ENCODE data around the gene CDC45. TPM values are rescaled to one million over a fixed set of nuclear protein-coding genes. Genes with fewer than 3 reads are reported as not detected.

The CDC45 gene, protein sequence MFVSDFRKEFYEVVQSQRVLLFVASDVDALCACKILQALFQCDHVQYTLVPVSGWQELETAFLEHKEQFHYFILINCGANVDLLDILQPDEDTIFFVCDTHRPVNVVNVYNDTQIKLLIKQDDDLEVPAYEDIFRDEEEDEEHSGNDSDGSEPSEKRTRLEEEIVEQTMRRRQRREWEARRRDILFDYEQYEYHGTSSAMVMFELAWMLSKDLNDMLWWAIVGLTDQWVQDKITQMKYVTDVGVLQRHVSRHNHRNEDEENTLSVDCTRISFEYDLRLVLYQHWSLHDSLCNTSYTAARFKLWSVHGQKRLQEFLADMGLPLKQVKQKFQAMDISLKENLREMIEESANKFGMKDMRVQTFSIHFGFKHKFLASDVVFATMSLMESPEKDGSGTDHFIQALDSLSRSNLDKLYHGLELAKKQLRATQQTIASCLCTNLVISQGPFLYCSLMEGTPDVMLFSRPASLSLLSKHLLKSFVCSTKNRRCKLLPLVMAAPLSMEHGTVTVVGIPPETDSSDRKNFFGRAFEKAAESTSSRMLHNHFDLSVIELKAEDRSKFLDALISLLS
- total RNA-seq: 3.9 and 4.1 TPM in 2 replicates

- peaks cover 14% of the 10 kb centered on the region for H3K36me3 Mint-ChIP-seq (ENCODE audit: low read depth)
- ATAC-seq (ENCODE audit: low read depth): peak; percentile 93
- CTCF ChIA-PET: interaction anchor here (2.9 to 3.1 kb wide), 2 partner anchors 150 to 300 kb away, joined by 17 to 21 read pairs; partner anchors contain the start of gene SLC25A1
- POLR2A ChIA-PET: interaction anchor here (0.6 to 2.6 kb wide), 12 partner anchors 32 to 1455 kb away, joined by 3 to 18 read pairs (median 4); partner anchors contain the start of genes C22orf39, DGCR2, ESS2 and HIRA
- TF ChIP-seq CTCF (IDR thresholded peaks at IDR 0.05): no peak
- peak within 1 kb of the TSS; percentile 98 for H3K27ac Mint-ChIP-seq
- intact Hi-C loops (cut with micrococcal nuclease): loop anchor here (1.0 to 5.0 kb wide), 10 partner anchors 32 to 357 kb away; partner anchors contain the start of genes C22orf39, CLTCL1, DGCR2 and ESS2
- DNase-seq: peak; percentile 79
- H3K4me3 Mint-ChIP-seq: peak within 1 kb of the TSS; percentile 93
- no peaks in the 10 kb centered on the region for H3K27me3 Mint-ChIP-seq
- H3K9me3 Mint-ChIP-seq: no peaks in the 10 kb centered on the region
- H3K4me1 Mint-ChIP-seq: peaks cover 26% of the 10 kb centered on the region
These were observed at the start of gene CDC45 for GRCh38 chr22:19479355-19480172. TSS of gene CDC45 (plus strand) at chr22:19479920. CDS start at chr22:19479969, 49 bp downstream.

DNA sequence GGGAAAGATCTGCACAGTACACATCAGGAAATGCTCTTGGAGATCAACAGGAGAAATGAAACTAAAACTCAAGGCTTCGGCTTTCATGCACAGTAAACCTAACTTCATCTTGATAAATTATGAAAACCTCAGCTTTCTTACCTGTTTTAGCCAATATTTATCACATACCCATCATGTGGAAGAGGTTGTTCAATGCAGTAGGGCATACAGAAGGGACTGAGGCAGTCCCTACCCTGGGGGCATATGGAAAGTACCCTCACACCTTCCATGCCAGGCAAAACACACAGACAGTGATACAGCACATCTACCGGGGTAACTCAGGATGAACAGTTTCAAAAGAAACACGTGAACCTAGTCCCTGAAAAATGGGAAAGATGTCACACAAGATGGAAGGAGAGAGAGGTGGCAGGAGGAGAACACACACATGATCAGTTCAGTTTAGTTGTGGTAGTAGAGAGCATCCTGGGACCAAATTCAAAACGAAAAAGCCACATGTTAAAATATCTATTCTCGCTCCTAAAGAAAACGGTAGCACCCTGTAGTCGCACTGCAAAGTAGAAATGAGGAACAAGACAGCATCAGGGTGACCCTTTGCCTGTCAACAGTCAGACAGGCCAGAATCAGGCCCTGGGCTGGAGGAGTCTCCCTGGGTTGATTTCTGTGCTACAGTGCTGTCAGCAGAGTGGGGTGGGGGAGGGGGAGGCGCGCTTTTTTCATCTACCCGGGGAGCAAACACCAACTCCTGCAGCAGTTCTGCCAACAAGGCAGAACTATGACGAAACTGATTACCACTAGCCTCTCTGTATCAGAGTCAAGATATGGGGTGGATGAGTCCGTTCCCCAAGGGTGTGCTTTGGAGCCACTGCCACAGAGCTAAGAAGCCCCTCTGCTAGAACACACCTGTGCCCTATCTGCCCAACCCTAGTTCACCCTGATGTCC is 49.5 kb upstream of the CDC45 start:
- Mint-ChIP-seq H3K27ac (peak overlapping the region; percentile 57), H3K9me3 (no peaks in the 10 kb centered on the region), H3K4me1 (peaks cover 59% of the 10 kb centered on the region), H3K36me3 (ENCODE audit: low read depth) (peaks cover 14% of the 10 kb centered on the region), H3K27me3 (no peaks in the 10 kb centered on the region), H3K4me3 (peak overlapping the region; percentile 90)
- intact Hi-C loops (cut with micrococcal nuclease): loop anchor here (5.0 kb wide), 2 partner anchors 202 to 702 kb away; partner anchors contain the start of gene ZDHHC8
- no peak for ATAC-seq (ENCODE audit: low read depth)
- ChIA-PET POLR2A (interaction anchor here (0.7 to 2.3 kb wide), 3 partner anchors 11 to 256 kb away, joined by 3 to 12 read pairs (median 5); partner anchors contain the start of genes CDC45 and UFD1), CTCF (no interaction called here)
- no peak for DNase-seq
- no peak for TF ChIP-seq CTCF (IDR thresholded peaks at IDR 0.05)

DNA sequence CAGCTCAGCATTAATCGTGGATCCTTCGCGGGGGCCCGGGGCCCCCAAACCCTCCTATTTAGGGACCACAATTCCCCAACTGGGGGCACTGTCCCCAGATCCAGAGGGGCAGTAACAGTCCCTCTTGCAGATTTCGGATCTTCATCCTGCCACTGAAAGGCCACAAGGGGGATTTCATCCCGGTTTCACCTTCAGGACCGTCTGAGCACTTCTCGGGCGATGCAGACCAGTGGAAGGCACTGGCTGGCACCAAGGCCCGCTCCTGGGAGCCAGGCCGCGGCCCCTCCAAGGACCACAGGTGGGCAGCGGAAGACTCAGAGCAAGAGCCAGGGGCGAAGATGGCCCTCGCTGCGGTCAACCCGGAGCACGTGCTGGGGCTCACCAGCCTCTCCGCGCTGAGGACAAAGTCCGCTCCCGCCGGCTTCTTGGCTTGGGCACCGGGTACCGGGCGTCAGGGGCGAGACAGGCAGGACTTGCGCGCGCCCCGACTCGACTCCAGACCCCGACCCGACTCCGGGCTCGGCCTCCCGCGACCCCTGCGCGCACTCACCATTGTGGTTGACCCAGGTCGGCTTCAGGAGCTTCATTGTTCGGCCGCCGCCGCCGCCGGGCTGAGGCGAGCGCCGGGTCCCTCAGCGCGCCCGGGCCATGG is 48.7 kb upstream of the CDC45 start:
- TF ChIP-seq CTCF (IDR thresholded peaks at IDR 0.05): no peak
- Mint-ChIP-seq H3K27ac (peak overlapping the region; percentile 57), H3K4me1 (peaks cover 64% of the 10 kb centered on the region), H3K27me3 (no peaks in the 10 kb centered on the region), H3K4me3 (peak overlapping the region; percentile 90), H3K9me3 (no peaks in the 10 kb centered on the region), H3K36me3 (ENCODE audit: low read depth) (peaks cover 20% of the 10 kb centered on the region)
- CTCF ChIA-PET: no interaction called here
- DNase-seq (peak; percentile 34), ATAC-seq (ENCODE audit: low read depth) (no peak)
- intact Hi-C loops (cut with micrococcal nuclease): loop anchor here (5.0 kb wide), 2 partner anchors 201 to 701 kb away; partner anchors contain the start of gene ZDHHC8
- POLR2A ChIA-PET: interaction anchor here (0.6 to 5.3 kb wide), 17 partner anchors 11 to 380 kb away, joined by 3 to 92 read pairs (median 6); partner anchors contain the start of genes C22orf39, CDC45, CLTCL1 and ESS2

DNA sequence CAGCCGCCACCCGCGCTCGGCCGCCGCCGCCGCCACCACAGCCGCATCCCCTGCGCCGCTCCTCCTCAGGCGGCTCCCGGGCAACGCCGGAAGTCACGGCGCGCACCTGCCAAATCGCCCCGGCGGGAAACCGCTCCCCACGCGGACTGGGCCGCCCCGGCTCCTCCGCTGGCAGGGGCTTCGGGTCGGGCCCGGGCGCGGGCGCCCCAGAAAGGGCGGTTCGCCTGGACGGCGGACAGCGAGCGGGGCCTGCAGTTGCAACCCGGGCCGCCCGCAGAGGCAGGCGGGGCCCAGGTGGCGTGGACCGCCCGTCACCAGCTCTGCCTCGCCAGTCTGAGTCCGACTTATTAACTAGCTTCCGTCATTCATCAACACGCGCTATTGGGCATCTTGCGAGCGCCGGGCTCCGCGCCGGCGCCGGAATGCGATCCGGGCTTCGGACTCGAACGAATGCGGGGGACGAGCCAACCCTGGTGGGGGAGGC is 48.0 kb upstream of the CDC45 start, which contains the start of gene HIRA:
Gene HIRA, minus strand, starts transcription at position 85 of the 484 bp plus-strand sequence. CDS start 257 bp downstream, outside the sequence.
- peak within 1 kb of the TSS; percentile 91 for H3K27ac Mint-ChIP-seq
- POLR2A ChIA-PET: interaction anchor here (0.6 to 5.3 kb wide), 17 partner anchors 10 to 380 kb away, joined by 3 to 92 read pairs (median 6); partner anchors contain the start of genes C22orf39, CDC45, CLTCL1 and ESS2
- intact Hi-C loops (cut with micrococcal nuclease): loop anchor here (1.0 to 5.0 kb wide), 9 partner anchors 16 to 701 kb away; partner anchors contain the start of genes C22orf39, CDC45, CLTCL1 and DGCR2
- ATAC-seq (ENCODE audit: low read depth) (peak; percentile 53), DNase-seq (peak; percentile 93)
- no peaks in the 10 kb centered on the region for H3K9me3 Mint-ChIP-seq
- no peaks in the 10 kb centered on the region for H3K27me3 Mint-ChIP-seq
- no peak for TF ChIP-seq CTCF (IDR thresholded peaks at IDR 0.05)
- CTCF ChIA-PET: interaction anchor here (0.7 kb wide), 1 partner anchor 16 kb away, joined by 4 read pairs; the partner anchor contains the start of gene C22orf39
- peaks cover 22% of the 10 kb centered on the region for H3K36me3 Mint-ChIP-seq (ENCODE audit: low read depth)
- H3K4me3 Mint-ChIP-seq: peak within 1 kb of the TSS; percentile 90
- H3K4me1 Mint-ChIP-seq: peaks cover 59% of the 10 kb centered on the region

Measured in activated B cell treated with CpG ODN at 0.5 μM for 24 hours (primary cell).